Mucosa of descending colon (tissue), 3 donors: ENCODE measurements around the gene BAIAP2. TPM values are rescaled to one million over a fixed set of nuclear protein-coding genes. Genes with fewer than 3 reads are reported as not detected.

Experiments
- ATAC-seq: fragments of 200-7000 bp; cut with Tn5 transposase; one replicate; pipeline ENCODE4 v1.9.1; 2020; ENCODE audit warnings: mild to moderate bottlenecking, moderate library complexity
- DNase-seq, 3 donors: peaks; one replicate each; pipeline ENCODE4 v3.0.0-alpha.2; 2020
- H3K36me3 ChIP-seq: fragments of 200-600 bp; one replicate; pipeline ENCODE4 v1.8.0; 2021; ENCODE audit warnings: low read depth, mild to moderate bottlenecking
- H3K4me1 ChIP-seq: fragments of 200-600 bp; one replicate; pipeline ENCODE4 v1.8.0; 2021; ENCODE audit warnings: low read depth, mild to moderate bottlenecking
- H3K4me3 ChIP-seq: fragments of 200-600 bp; one replicate; pipeline ENCODE4 v1.8.0; 2021; ENCODE audit warnings: mild to moderate bottlenecking
- H3K9me3 ChIP-seq: fragments of 200-600 bp; one replicate; pipeline ENCODE4 v1.8.0; 2021; ENCODE audit warnings: mild to moderate bottlenecking
- intact Hi-C, 2 donors: fragments of 100-400 bp; cut with DNase I in 1 of 2; cut with micrococcal nuclease in 1 of 2; formaldehyde crosslinking; loops; one replicate each; pipeline versions ENCODE4 v1.11.0 to v1.11.1; 2022; cut with DNase I, micrococcal nuclease
- total RNA-seq, 3 donors: library from RNA; stranded (reverse); fragmentation: NEBNext Ultra II Directional in 2 of 3; extraction: Animal tissue kit (Norgen Biotek cat#: 25700) in 2 of 3; gene quantifications; one replicate each; pipeline versions ENCODE4 v1.2.1 to v1.2.4, GENCODE V29; 2021 to 2023
- TF ChIP-seq, protein P1 (sequence below): fragments of 200-600 bp; IDR thresholded peaks from one replicate; pipeline ENCODE4 v1.8.0; 2022; ENCODE audit warnings: antibody characterized with exemption, mild to moderate bottlenecking
- donor health status: DM: no; HTN: no; CAD: no; lungs with moderate emphysema.
- donor health status: DM: no; HTN: no; CAD: no.
- donor health status: DM: no; HTN: yes; CAD: no.

Gene BAIAP2
- total RNA-seq, 3 donors from 2014 or later, result 11.6 to 76.7 (median 19.4) TPM

- ATAC-seq, result peak; percentile 6
- TF ChIP-seq, protein P1, sequence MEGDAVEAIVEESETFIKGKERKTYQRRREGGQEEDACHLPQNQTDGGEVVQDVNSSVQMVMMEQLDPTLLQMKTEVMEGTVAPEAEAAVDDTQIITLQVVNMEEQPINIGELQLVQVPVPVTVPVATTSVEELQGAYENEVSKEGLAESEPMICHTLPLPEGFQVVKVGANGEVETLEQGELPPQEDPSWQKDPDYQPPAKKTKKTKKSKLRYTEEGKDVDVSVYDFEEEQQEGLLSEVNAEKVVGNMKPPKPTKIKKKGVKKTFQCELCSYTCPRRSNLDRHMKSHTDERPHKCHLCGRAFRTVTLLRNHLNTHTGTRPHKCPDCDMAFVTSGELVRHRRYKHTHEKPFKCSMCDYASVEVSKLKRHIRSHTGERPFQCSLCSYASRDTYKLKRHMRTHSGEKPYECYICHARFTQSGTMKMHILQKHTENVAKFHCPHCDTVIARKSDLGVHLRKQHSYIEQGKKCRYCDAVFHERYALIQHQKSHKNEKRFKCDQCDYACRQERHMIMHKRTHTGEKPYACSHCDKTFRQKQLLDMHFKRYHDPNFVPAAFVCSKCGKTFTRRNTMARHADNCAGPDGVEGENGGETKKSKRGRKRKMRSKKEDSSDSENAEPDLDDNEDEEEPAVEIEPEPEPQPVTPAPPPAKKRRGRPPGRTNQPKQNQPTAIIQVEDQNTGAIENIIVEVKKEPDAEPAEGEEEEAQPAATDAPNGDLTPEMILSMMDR, result no peak
- Histone ChIP-seq H3K4me1 (peaks cover 24% of the 10 kb centered on the region), H3K36me3 (no peaks in the 10 kb centered on the region), H3K4me3 (no peak overlapping the region), H3K9me3 (no peaks in the 10 kb centered on the region)
- DNase-seq, result peak in 1 of 3 donors; percentile 40
- intact Hi-C loops, result no loop called here
Measured at GRCh38 chr17:81039854-81040758, 5.2 kb downstream of the BAIAP2 start.

DNA sequence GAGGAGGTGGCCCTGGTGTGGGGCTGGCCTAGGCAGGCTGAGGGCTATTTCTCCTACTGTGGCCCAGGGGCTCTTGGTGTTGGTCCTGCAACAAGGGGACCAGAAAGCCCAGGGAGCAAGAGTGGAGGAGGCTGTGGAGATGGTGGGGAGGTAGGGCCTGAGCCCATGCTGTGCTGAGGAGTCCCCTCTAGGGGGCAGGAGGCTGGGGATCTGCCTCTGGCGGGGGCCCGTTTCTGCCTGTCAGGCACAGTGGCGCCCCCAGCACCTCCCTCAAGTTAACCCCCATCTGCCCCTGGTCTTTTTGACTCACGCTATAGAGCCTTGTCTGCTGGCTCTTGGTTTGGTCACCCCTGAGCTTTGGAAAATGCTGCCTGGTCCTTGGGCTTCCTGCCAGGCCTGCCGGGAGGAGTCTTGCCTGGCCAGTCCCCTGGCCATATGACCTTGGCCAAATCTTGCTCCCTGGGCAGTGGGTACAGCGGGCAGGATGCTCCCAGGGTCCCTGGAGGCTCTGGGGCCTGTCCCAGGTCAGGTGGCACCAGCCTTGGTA lies 5.9 kb downstream of the BAIAP2 start:
- DNase-seq, result no peak
- H3K4me1 ChIP-seq, result peaks cover 32% of the 10 kb centered on the region
- intact Hi-C loops, result no loop called here
- TF ChIP-seq, protein P1, result no peak
- no peaks in the 10 kb centered on the region for H3K36me3 ChIP-seq
- peak; percentile 8 for ATAC-seq
- H3K4me3 ChIP-seq, result no peak overlapping the region
- H3K9me3 ChIP-seq, result no peaks in the 10 kb centered on the region

- H3K4me1 ChIP-seq, result peaks cover 27% of the 10 kb centered on the region
- TF ChIP-seq, protein P1, result no peak
- H3K36me3 ChIP-seq, result no peaks in the 10 kb centered on the region
- DNase-seq, result no peak
- intact Hi-C loops, result no loop called here
- H3K4me3 ChIP-seq, result no peak overlapping the region
- ATAC-seq, result no peak
- H3K9me3 ChIP-seq, result no peaks in the 10 kb centered on the region
Measured at GRCh38 chr17:81042606-81043005, 7.7 kb downstream of the BAIAP2 start.

DNA sequence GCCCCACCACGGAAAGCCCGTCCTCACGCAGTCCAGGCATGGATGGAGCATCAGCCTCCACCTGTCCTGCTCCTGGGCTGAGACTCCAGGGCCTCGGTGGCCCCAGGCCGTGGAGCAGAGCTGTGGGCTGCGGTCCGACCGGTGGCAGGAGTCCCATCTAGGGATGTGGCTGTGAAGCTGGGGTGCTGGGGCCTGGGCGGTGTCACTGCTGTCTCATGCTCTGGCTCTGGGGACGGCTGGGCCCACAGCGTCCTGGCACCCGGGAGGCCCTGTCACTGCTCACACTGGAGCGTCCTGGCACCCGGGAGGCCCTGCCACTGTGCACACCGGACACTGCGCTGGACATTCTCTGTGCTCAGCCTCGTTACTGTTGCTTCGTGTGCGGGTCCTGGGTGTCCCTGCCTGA lies 8.4 kb downstream of the BAIAP2 start:
- Histone ChIP-seq H3K36me3 (no peaks in the 10 kb centered on the region), H3K9me3 (no peaks in the 10 kb centered on the region), H3K4me1 (peaks cover 27% of the 10 kb centered on the region), H3K4me3 (no peak overlapping the region)
- intact Hi-C loops, result no loop called here
- no peak for ATAC-seq
- TF ChIP-seq, protein P1, result no peak
- no peak for DNase-seq

- Histone ChIP-seq H3K9me3 (no peaks in the 10 kb centered on the region), H3K36me3 (no peaks in the 10 kb centered on the region), H3K4me3 (no peak overlapping the region), H3K4me1 (peaks cover 27% of the 10 kb centered on the region)
- DNase-seq, result no peak
- ATAC-seq, result no peak
- intact Hi-C loops, result no loop called here
- TF ChIP-seq, protein P1, result no peak
Measured at GRCh38 chr17:81043725-81044427, 8.9 kb downstream of the BAIAP2 start.
